Osteocyte (in vitro differentiated cells): ENCODE results near the gene FCGR2B. TPM values are rescaled to one million over a fixed set of nuclear protein-coding genes. Genes with fewer than 3 reads are reported as not detected.
A peak's percentile ranks its signal among the peaks of the same experiment; 100 is the strongest.

Experiments used
- DNase-seq: peaks from one replicate; pipeline ENCODE4 v3.0.0; 2021; ENCODE audit warnings: mixed read lengths; ENCODE audit not compliant: unreplicated experiment; ENCODE audit errors: extremely low spot score
- H3K27ac Mint-ChIP-seq: one replicate; pipeline ENCODE4 v1.8.0; 2021; ENCODE audit warnings: mild to moderate bottlenecking, mixed read lengths; ENCODE audit not compliant: unreplicated experiment
- H3K27me3 Mint-ChIP-seq: one replicate; pipeline ENCODE4 v1.8.0; 2021; ENCODE audit warnings: mixed read lengths; ENCODE audit not compliant: unreplicated experiment
- H3K36me3 Mint-ChIP-seq: one replicate; pipeline ENCODE4 v1.8.0; 2021; ENCODE audit warnings: mixed read lengths; ENCODE audit not compliant: unreplicated experiment
- H3K4me1 Mint-ChIP-seq: one replicate; pipeline ENCODE4 v1.8.0; 2021; ENCODE audit warnings: mixed read lengths; ENCODE audit not compliant: unreplicated experiment
- H3K4me3 Mint-ChIP-seq: one replicate; pipeline ENCODE4 v1.8.0; 2021; ENCODE audit warnings: mild to moderate bottlenecking, moderate library complexity, mixed read lengths; ENCODE audit not compliant: unreplicated experiment
- H3K9me3 Mint-ChIP-seq: one replicate; pipeline ENCODE4 v1.8.0; 2021; ENCODE audit warnings: mixed read lengths; ENCODE audit not compliant: unreplicated experiment
- total RNA-seq: library from RNA; stranded (reverse); gene quantifications from 2 replicates; pipeline ENCODE4 v1.2.1, GENCODE V29; 2021
- TF ChIP-seq, protein P1 (sequence below): fragments of 200-600 bp; sonication (generic); IDR thresholded peaks from 2 replicates; pipeline ENCODE4 v1.5.0; 2021; ENCODE audit warnings: antibody characterized with exemption, mild to moderate bottlenecking, moderate library complexity

The FCGR2B gene
- total RNA-seq, 1 donor from 2014 or later, result not detected

DNA sequence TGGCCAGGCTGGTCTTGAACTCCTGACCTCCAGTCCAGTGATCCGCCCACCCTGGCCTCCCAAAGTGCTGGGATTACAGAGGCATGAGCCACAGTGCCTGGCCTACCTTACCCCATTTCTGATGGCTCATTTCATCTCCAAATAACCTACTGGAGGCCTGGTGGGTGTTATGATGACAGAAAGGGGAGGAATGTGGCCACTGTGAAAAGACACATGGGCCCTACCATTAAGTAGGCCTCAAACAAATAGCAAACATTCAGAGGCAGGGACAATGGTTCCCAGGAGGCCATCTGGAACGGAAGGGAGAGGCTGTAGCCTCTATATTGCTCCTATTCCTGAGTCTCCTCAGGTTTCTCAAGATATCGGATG lies 43.2 kb downstream of the FCGR2B start:
- no peaks in the 10 kb centered on the region for H3K36me3 Mint-ChIP-seq
- TF ChIP-seq, protein P1, sequence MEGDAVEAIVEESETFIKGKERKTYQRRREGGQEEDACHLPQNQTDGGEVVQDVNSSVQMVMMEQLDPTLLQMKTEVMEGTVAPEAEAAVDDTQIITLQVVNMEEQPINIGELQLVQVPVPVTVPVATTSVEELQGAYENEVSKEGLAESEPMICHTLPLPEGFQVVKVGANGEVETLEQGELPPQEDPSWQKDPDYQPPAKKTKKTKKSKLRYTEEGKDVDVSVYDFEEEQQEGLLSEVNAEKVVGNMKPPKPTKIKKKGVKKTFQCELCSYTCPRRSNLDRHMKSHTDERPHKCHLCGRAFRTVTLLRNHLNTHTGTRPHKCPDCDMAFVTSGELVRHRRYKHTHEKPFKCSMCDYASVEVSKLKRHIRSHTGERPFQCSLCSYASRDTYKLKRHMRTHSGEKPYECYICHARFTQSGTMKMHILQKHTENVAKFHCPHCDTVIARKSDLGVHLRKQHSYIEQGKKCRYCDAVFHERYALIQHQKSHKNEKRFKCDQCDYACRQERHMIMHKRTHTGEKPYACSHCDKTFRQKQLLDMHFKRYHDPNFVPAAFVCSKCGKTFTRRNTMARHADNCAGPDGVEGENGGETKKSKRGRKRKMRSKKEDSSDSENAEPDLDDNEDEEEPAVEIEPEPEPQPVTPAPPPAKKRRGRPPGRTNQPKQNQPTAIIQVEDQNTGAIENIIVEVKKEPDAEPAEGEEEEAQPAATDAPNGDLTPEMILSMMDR, result no peak
- no peak for DNase-seq

DNA sequence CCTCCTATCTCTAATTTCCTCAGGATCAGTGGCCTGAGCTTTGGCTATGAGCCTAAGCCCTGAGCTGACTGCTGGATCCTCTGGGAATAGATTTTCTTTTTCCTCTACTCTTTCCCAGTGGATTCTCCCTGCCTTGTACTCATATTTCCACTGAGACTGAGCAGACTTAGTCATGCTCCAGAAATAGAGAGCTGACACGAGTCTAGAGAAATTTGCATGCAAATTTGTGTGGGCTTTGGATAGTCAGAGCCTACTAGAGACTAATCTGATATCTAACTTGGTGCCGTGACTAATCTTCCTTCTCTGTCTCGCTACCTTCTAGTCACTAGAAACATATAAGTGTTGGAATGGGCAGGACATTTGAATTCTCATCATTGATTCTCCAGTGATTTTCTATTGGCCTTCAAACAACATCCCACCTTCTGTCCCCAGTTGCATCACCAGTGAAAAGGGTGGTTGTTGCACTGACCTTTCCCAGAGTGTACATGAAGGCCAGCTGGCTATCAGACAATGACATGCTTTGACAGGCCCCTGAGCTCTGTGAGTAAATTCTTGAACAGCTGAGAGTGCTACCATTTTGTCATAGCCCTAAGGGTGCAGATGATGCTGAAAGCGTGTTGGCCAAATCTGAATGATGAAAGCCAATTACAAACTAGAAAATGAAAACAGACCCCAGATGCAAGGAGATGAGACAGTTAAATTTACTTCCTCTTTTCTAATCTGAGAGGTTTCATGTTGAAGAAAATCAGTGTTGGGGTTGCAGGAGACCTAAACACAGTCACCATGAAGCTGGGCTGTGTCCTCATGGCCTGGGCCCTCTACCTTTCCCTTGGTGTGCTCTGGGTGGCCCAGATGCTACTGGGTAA lies 43.8 kb downstream of the FCGR2B start, which contains the start of gene FCRLA:
Gene FCRLA (plus strand): TSS at position 748 of the 866 bp plus-strand sequence. CDS start 36 bp downstream, at position 784.
- no peak within 1 kb of the TSS for H3K4me3 Mint-ChIP-seq
- H3K4me1 Mint-ChIP-seq, result no peaks in the 10 kb centered on the region
- H3K9me3 Mint-ChIP-seq, result no peaks in the 10 kb centered on the region
- no peaks in the 10 kb centered on the region for H3K36me3 Mint-ChIP-seq
- H3K27ac Mint-ChIP-seq, result no peak within 1 kb of the TSS
- TF ChIP-seq, protein P1, result no peak
- H3K27me3 Mint-ChIP-seq, result peaks cover 18% of the 10 kb centered on the region
- DNase-seq, result peak; percentile 38

More for the DNA sequence above, 43.2 kb downstream of the FCGR2B start:
- Mint-ChIP-seq H3K4me3 (no peak overlapping the region), H3K27ac (no peak overlapping the region), H3K4me1 (no peaks in the 10 kb centered on the region), H3K27me3 (peaks cover 18% of the 10 kb centered on the region), H3K9me3 (no peaks in the 10 kb centered on the region)

DNA sequence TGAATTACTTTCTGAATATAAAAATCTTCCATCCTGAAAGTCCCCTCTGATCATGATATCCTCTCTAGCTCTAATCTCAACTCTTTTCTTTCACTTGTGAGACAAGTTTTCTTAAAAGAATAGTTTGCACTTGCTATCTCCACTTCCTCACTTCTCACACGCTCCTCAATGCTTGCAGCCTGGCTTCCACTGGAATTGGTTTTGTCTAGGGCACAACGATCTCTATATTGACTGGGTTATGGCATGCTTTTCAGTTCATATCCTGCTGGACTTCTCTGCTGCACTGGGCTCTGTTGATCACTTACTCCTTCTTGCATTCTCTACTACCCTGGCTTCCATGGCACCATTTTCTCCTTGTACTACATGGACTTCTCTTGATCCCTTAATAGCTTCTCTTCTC lies 44.6 kb downstream of the FCGR2B start:
- Mint-ChIP-seq H3K4me1 (no peaks in the 10 kb centered on the region), H3K9me3 (no peaks in the 10 kb centered on the region), H3K4me3 (no peak overlapping the region), H3K36me3 (no peaks in the 10 kb centered on the region), H3K27ac (no peak overlapping the region), H3K27me3 (peaks cover 21% of the 10 kb centered on the region)
- TF ChIP-seq, protein P1, result no peak
- DNase-seq, result peak; percentile 25

DNA sequence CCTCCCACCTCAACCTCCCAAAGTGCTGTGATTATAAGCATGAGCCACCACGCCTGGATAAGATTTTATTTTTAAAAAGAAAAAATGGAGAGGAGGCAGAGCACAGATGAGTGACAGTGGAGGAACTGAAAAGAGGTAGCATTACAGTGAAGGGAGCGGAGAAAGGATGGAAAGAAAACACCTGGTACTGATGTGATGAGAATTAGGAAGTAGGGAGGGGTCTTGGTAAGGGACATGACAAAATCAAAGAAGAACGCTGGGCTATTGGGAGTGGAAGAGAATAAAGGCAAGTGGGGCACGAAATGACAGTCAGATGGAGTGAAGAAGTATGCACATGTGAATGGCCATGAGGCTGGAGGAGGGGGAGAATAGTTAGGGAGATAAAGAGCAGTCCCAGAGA lies 46.4 kb downstream of the FCGR2B start:
- Mint-ChIP-seq H3K4me1 (no peaks in the 10 kb centered on the region), H3K4me3 (no peak overlapping the region), H3K9me3 (no peaks in the 10 kb centered on the region), H3K27ac (no peak overlapping the region), H3K36me3 (no peaks in the 10 kb centered on the region), H3K27me3 (peaks cover 19% of the 10 kb centered on the region)
- TF ChIP-seq, protein P1, result no peak
- no peak for DNase-seq

DNA sequence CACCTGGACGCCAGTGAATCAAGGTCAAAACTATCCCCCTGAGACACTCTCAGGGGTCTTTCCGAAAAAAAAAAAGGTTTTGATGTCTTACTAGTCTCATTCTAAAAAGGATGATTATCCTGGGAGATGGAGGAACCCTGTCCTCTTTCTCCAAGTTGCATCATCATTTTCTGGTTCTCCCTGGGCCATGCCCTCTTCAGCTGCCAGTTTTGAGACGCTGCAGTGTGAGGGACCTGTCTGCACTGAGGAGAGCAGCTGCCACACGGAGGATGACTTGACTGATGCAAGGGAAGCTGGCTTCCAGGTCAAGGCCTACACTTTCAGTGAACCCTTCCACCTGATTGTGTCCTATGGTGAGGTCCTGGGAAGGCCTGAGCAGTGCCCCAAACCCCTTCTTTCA lies 47.6 kb downstream of the FCGR2B start:
- Mint-ChIP-seq H3K27me3 (peaks cover 22% of the 10 kb centered on the region), H3K4me1 (no peaks in the 10 kb centered on the region), H3K27ac (no peak overlapping the region), H3K36me3 (no peaks in the 10 kb centered on the region), H3K4me3 (no peak overlapping the region), H3K9me3 (no peaks in the 10 kb centered on the region)
- no peak for DNase-seq
- TF ChIP-seq, protein P1, result no peak
